Stimulated activated CD4-positive, alpha-beta T cell treated with anti-CD3 and anti-CD28 coated beads, Interleukin-4, amount 100 ng/mL, for 48 hours (primary cell): Measurements from ENCODE around the gene BCAS1.
A peak's percentile ranks its signal among the peaks of the same experiment; 100 is the strongest.
"Not testable (repeated sequence)": the region's sequence is repeated elsewhere in the genome, so short reads cannot be mapped to it uniquely, and the experiment has no call there.

Experiments used
- DNase-seq, 2 donors: peaks; one replicate each; pipeline ENCODE4 v3.0.0-alpha.2; 2020; ENCODE audit warnings: low read depth in 2 of 2

BCAS1 gene

GRCh38 chr20:53942973-53943372, 127.4 kb downstream of the BCAS1 start:
- no peak for DNase-seq

- no peak for DNase-seq
Measured at GRCh38 chr20:53942472-53942816, 128.0 kb downstream of the BCAS1 start.

- no peak for DNase-seq
Measured at GRCh38 chr20:53941680-53942471, 128.5 kb downstream of the BCAS1 start.

- no peak for DNase-seq
Measured at GRCh38 chr20:53940907-53941545, 129.4 kb downstream of the BCAS1 start.

- DNase-seq: no peak
Measured at GRCh38 chr20:53940360-53940702, 130.1 kb downstream of the BCAS1 start.

GRCh38 chr20:53939572-53940359, 130.6 kb downstream of the BCAS1 start:
- peak; percentile 70 to 71 for DNase-seq

- no peak for DNase-seq
Measured at GRCh38 chr20:53939190-53939571, 131.2 kb downstream of the BCAS1 start.

- no peak for DNase-seq
Measured at GRCh38 chr20:53938739-53939138, 131.7 kb downstream of the BCAS1 start.

- no peak for DNase-seq
Measured at GRCh38 chr20:53937929-53938367, 132.4 kb downstream of the BCAS1 start.

GRCh38 chr20:53937339-53937741, 133.1 kb downstream of the BCAS1 start:
- no peak for DNase-seq

GRCh38 chr20:53935344-53936084, 134.9 kb downstream of the BCAS1 start:
- no peak for DNase-seq

- DNase-seq: no peak
Measured at GRCh38 chr20:53934421-53935343, 135.7 kb downstream of the BCAS1 start.

- no peak for DNase-seq
Measured at GRCh38 chr20:53933232-53933846, 137.1 kb downstream of the BCAS1 start.

- DNase-seq: not testable (repeated sequence)
Measured at GRCh38 chr20:53932655-53933192, 137.7 kb downstream of the BCAS1 start.

- DNase-seq: no peak
Measured at GRCh38 chr20:53931597-53931996, 138.8 kb downstream of the BCAS1 start.

- no peak for DNase-seq
Measured at GRCh38 chr20:53930651-53931504, 139.5 kb downstream of the BCAS1 start.

- DNase-seq: no peak
Measured at GRCh38 chr20:53929974-53930650, 140.3 kb downstream of the BCAS1 start.

- DNase-seq: no peak
Measured at GRCh38 chr20:53929399-53929798, 141.0 kb downstream of the BCAS1 start.

- DNase-seq: no peak
Measured at GRCh38 chr20:53927990-53928389, 142.4 kb downstream of the BCAS1 start.
